NCI-H2227 (cell line): ENCODE results near the gene ISOC1.

Experiments used
- DNase-seq: peaks from one replicate; lab custom pipeline; 2025; ENCODE audit not compliant: unreplicated experiment; lab: John Stamatoyannopoulos, UW

ISOC1 gene

DNA sequence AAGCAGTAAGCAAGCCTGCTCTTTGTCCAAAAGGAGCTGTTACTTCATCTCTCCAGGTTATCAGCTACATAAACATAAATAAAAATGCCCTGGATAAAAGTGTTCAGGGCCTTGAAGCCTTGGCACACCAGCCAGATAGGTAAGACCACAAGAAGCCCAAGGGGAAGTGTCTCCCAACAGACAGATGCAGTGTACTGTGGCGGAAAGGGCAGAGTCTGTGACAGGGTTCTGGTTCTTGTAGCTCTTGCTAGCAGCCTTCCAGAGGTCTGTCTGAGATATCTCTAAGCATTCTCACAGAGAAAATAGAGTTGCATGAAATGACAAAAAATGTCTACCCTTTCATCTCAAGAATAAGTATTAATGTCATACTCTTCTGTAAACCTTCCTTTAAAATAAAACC is 30.1 kb downstream of the ISOC1 start:
- no peak for DNase-seq

DNA sequence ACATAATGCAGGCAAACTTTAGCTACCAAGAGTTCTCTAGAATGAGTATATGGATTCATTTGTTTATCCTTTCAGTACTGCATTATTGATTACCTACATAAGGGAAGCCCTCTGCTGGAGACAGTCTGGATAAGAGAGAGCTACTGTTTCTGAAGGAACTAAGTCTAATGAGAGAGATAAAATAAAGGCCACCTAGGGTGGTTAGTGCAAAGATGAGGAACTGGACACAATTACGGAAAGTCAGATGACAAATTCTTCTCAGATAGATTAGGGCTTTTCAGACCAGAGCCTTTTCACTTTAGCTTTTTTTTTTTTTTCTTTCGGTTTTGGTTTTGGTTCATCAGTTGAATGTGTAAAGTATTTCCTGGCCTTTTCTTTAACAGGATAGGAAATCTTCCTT is 31.3 kb downstream of the ISOC1 start:
- no peak for DNase-seq

- no peak for DNase-seq
Observed at GRCh38 chr5:129133553-129133952, 39.0 kb downstream of the ISOC1 start.

DNA sequence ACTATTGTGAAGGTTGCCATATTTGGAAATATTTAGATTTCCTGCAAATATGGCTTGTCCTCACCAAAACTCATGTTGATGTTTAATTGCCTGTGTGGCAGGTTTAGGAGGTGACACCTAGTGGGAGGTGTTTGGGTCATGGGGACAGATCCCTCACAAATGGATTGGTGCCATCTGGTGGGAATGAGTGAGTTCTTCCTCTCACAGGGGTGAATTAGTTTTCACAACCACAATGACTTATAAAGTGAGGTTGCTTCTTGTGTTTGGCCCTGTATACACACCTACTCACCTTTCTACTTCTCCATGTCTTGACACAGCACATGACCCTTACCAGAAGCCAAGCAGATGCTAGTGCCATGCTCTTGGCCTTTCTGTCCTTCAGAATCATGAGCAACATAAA is 41.1 kb downstream of the ISOC1 start:
- DNase-seq, result no peak

GRCh38 chr5:129137637-129138036 is 43.1 kb downstream of the ISOC1 start:
- DNase-seq, result no peak

DNA sequence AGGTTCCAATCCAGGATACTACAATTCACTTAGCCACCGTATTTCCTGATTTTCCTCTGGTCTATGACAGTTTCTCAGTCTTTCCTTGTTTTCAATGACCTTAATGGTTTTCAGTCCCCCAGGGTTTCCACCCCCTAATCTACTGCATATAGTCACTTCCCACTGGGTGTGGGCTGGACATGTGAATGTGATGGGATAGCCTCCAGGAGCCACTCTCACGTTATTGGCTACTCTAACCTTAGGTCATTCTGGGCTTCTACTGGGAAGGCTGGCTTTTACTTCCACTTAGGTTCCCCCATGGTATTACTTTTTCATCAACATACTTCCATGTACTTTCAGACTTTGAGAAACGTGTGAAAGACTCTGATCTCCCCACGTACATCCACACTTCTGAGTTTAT is 46.5 kb downstream of the ISOC1 start:
- DNase-seq, result no peak

DNA sequence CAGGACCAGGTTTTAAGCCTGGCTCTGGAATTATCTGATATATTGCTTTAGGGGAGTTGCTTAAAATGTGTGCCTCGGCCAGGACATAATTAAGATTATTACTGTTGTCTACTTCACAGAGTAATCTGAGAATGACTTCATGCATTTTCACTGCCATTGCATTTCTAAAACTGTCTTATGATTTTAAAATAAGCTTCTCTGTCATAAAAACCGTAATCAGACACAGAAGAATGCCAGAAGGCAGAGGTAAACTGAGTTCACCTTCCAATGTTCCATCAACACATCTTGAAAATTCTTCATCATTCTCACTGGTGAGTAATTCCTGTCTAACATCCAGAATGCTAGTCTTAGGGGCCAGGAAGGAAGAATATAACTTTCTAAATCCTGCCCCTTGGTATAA is 47.1 kb downstream of the ISOC1 start:
- no peak for DNase-seq

DNA sequence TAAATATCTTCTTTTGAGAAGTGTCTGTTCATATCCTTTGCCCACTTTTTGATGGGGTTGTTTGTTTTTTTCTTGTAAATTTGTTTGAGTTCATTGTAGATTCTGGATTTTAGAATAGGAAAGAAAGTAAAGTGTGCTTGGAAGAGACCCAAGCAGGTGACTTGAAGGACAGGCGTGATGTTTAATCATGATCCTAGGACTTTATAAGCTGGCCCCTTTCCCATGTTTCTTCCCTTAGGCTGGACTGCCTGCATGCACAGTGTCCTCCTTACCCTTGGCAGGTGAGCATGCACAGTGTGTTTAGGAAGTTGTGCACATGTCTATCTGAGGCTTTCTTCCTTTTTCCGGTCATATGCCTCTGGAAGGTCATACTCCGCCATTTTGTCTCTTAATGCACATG is 61.3 kb downstream of the ISOC1 start:
- DNase-seq, result no peak

- no peak for DNase-seq
Observed at GRCh38 chr5:129161830-129162229, 67.3 kb downstream of the ISOC1 start.
